GM23338 (cell line): ENCODE measurements around the gene CKLF. TPM values are rescaled to one million over a fixed set of nuclear protein-coding genes. Genes with fewer than 3 reads are reported as not detected.

Experiments
- ATAC-seq: fragments of 200-7000 bp; cut with Tn5 transposase; 3 replicates; pipeline ENCODE4 v1.9.1; 2020
- DNase-seq: peaks from one replicate; pipeline ENCODE4 v3.0.0-alpha.2; 2015; ENCODE audit warnings: low spot score
- H2AFZ ChIP-seq: fragments of 200-600 bp; sonication (generic); 2 replicates; pipeline ENCODE4 v1.8.0; 2016; ENCODE audit warnings: antibody characterized with exemption, mild to moderate bottlenecking, moderate library complexity
- H3F3A ChIP-seq: fragments of 200-600 bp; sonication (generic); replicated peaks from 2 replicates; pipeline ENCODE4 v1.8.0; 2017; ENCODE audit warnings: antibody characterized with exemption, mixed run types, low read depth
- H3K27ac ChIP-seq: fragments of 200-600 bp; sonication (generic); 2 replicates; pipeline ENCODE4 v1.6.1; 2016; ENCODE audit warnings: low read depth
- H3K27me3 ChIP-seq: fragments of 200-600 bp; sonication (generic); 2 replicates; pipeline ENCODE4 v1.8.0; 2016; ENCODE audit warnings: mild to moderate bottlenecking, mixed run types, moderate library complexity; ENCODE audit not compliant: insufficient read depth
- H3K36me3 ChIP-seq: fragments of 200-600 bp; sonication (generic); 2 replicates; pipeline ENCODE4 v1.8.0; 2016; ENCODE audit warnings: mild to moderate bottlenecking; ENCODE audit not compliant: insufficient read depth
- H3K4me1 ChIP-seq: fragments of 200-600 bp; sonication (generic); 2 replicates; pipeline ENCODE4 v1.8.0; 2016; ENCODE audit warnings: mild to moderate bottlenecking, moderate library complexity; ENCODE audit not compliant: insufficient read depth
- H3K4me2 ChIP-seq: fragments of 200-600 bp; sonication (generic); 2 replicates; pipeline ENCODE4 v1.7.1; 2017; ENCODE audit warnings: mixed run types
- H3K4me3 ChIP-seq: fragments of 200-600 bp; sonication (generic); 2 replicates; pipeline ENCODE4 v1.6.1; 2016; ENCODE audit warnings: mixed run types
- H3K79me2 ChIP-seq: fragments of 200-600 bp; sonication (generic); replicated peaks from 2 replicates; pipeline ENCODE4 v1.8.0; 2017; ENCODE audit warnings: mild to moderate bottlenecking; ENCODE audit not compliant: insufficient read depth
- H3K9me2 ChIP-seq: fragments of 200-600 bp; sonication (generic); 2 replicates; pipeline ENCODE4 v1.8.0; 2017; ENCODE audit not compliant: insufficient read depth
- H4K20me1 ChIP-seq: fragments of 200-600 bp; sonication (generic); replicated peaks from 2 replicates; pipeline ENCODE4 v1.8.0; 2017; ENCODE audit warnings: mild to moderate bottlenecking; ENCODE audit not compliant: insufficient read depth
- H3K27ac Mint-ChIP-seq: 2 replicates; pipeline ENCODE4 v1.8.0; 2020; ENCODE audit warnings: inconsistent platforms, mild to moderate bottlenecking, moderate library complexity, mixed read lengths
- H3K27me3 Mint-ChIP-seq: 3 replicates; pipeline ENCODE4 v1.8.0; 2022; ENCODE audit warnings: low read depth, mild to moderate bottlenecking, moderate library complexity, mixed read lengths, inconsistent platforms; ENCODE audit not compliant: insufficient read depth, poor library complexity
- H3K36me3 Mint-ChIP-seq: 3 replicates; pipeline ENCODE4 v1.8.0; 2021; ENCODE audit warnings: low read depth, mild to moderate bottlenecking, inconsistent platforms, moderate library complexity, mixed read lengths
- H3K4me1 Mint-ChIP-seq: 3 replicates; pipeline ENCODE4 v1.8.0; 2020; ENCODE audit warnings: mild to moderate bottlenecking, inconsistent platforms, mixed read lengths
- H3K4me3 Mint-ChIP-seq: 3 replicates; pipeline ENCODE4 v1.8.0; 2021; ENCODE audit warnings: moderate library complexity, mild to moderate bottlenecking, inconsistent platforms, mixed read lengths
- H3K9me3 Mint-ChIP-seq: 3 replicates; pipeline ENCODE4 v1.8.0; 2020; ENCODE audit warnings: moderate library complexity, mild to moderate bottlenecking, inconsistent platforms, mixed read lengths
- EZH2 ChIP-seq: fragments of 200-600 bp; sonication (generic); IDR thresholded peaks from one replicate; pipeline ENCODE4 v1.8.0; 2017; ENCODE audit warnings: antibody characterized with exemption, mild to moderate bottlenecking, low read depth; ENCODE audit not compliant: unreplicated experiment
- EZH2phosphoT487 ChIP-seq: fragments of 200-600 bp; sonication (generic); IDR thresholded peaks from one replicate; pipeline ENCODE4 v1.8.1; 2018; ENCODE audit warnings: antibody characterized with exemption; ENCODE audit not compliant: unreplicated experiment
- JUNB ChIP-seq: IDR thresholded peaks from one replicate; pipeline ENCODE4 v1.6.1; 2016; ENCODE audit warnings: antibody characterized with exemption; ENCODE audit not compliant: unreplicated experiment
- NANOG ChIP-seq: IDR thresholded peaks from 2 replicates; pipeline ENCODE4 v1.6.1; 2016; ENCODE audit warnings: antibody characterized with exemption, borderline replicate concordance
- STAT1 ChIP-seq: IDR thresholded peaks from one replicate; pipeline ENCODE4 v1.6.1; 2016; ENCODE audit warnings: antibody characterized with exemption; ENCODE audit not compliant: unreplicated experiment
- ZNF331 ChIP-seq: fragments of 250-450 bp; sonication (Bioruptor Pico); IDR thresholded peaks from 2 replicates; pipeline ENCODE4 v1.5.0; 2020; ENCODE audit warnings: low read depth, mild to moderate bottlenecking, moderate library complexity
- polyA plus RNA-seq: library from polyadenylated mRNA; unstranded; fragments of >200 nt; fragmentation: Nextera tagmentation; extraction: Ambion mirVana; gene quantifications from 2 replicates; pipeline ENCODE4 v1.2.1, GENCODE V29; 2016
- total RNA-seq: library from RNA; depleted of rRNA; stranded (reverse); fragments of >200 nt; shearing (Covaris generic); gene quantifications from 2 replicates; pipeline ENCODE4 v1.2.3, GENCODE V29; 2014
- TF ChIP-seq, protein P1 (sequence below): fragments of 250-450 bp; sonication (Bioruptor Pico); IDR thresholded peaks from 2 replicates; pipeline ENCODE4 v1.5.0; 2020; ENCODE audit warnings: mild to moderate bottlenecking, moderate library complexity
- TF ChIP-seq, protein P2 (sequence below): IDR thresholded peaks from 2 replicates; pipeline ENCODE4 v1.6.1; 2016; ENCODE audit warnings: antibody characterized with exemption

CKLF gene
- total and polyA plus RNA-seq, 2 experiments from 2014 or later, result 25.5 to 60.0 TPM

DNA sequence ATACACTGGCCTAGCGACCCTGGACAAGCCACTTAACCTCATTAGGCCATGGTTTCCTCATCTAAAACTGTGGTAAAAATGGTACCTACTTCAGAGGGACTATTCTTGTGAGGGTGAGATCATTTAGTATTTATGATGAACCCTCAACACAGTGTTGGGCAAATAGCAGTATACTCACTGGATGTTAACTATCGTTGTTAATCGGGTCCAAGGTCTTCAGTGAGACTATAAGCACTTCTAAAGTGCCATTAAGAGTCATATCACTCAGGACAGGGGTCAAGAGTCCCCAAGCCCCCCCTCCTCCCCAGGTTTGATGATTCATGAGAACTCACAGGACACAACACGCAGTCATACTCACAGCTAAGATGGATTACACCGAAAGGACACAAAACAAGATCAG is 13.5 kb upstream of the CKLF start (continued):
- TF ChIP-seq, protein P1, sequence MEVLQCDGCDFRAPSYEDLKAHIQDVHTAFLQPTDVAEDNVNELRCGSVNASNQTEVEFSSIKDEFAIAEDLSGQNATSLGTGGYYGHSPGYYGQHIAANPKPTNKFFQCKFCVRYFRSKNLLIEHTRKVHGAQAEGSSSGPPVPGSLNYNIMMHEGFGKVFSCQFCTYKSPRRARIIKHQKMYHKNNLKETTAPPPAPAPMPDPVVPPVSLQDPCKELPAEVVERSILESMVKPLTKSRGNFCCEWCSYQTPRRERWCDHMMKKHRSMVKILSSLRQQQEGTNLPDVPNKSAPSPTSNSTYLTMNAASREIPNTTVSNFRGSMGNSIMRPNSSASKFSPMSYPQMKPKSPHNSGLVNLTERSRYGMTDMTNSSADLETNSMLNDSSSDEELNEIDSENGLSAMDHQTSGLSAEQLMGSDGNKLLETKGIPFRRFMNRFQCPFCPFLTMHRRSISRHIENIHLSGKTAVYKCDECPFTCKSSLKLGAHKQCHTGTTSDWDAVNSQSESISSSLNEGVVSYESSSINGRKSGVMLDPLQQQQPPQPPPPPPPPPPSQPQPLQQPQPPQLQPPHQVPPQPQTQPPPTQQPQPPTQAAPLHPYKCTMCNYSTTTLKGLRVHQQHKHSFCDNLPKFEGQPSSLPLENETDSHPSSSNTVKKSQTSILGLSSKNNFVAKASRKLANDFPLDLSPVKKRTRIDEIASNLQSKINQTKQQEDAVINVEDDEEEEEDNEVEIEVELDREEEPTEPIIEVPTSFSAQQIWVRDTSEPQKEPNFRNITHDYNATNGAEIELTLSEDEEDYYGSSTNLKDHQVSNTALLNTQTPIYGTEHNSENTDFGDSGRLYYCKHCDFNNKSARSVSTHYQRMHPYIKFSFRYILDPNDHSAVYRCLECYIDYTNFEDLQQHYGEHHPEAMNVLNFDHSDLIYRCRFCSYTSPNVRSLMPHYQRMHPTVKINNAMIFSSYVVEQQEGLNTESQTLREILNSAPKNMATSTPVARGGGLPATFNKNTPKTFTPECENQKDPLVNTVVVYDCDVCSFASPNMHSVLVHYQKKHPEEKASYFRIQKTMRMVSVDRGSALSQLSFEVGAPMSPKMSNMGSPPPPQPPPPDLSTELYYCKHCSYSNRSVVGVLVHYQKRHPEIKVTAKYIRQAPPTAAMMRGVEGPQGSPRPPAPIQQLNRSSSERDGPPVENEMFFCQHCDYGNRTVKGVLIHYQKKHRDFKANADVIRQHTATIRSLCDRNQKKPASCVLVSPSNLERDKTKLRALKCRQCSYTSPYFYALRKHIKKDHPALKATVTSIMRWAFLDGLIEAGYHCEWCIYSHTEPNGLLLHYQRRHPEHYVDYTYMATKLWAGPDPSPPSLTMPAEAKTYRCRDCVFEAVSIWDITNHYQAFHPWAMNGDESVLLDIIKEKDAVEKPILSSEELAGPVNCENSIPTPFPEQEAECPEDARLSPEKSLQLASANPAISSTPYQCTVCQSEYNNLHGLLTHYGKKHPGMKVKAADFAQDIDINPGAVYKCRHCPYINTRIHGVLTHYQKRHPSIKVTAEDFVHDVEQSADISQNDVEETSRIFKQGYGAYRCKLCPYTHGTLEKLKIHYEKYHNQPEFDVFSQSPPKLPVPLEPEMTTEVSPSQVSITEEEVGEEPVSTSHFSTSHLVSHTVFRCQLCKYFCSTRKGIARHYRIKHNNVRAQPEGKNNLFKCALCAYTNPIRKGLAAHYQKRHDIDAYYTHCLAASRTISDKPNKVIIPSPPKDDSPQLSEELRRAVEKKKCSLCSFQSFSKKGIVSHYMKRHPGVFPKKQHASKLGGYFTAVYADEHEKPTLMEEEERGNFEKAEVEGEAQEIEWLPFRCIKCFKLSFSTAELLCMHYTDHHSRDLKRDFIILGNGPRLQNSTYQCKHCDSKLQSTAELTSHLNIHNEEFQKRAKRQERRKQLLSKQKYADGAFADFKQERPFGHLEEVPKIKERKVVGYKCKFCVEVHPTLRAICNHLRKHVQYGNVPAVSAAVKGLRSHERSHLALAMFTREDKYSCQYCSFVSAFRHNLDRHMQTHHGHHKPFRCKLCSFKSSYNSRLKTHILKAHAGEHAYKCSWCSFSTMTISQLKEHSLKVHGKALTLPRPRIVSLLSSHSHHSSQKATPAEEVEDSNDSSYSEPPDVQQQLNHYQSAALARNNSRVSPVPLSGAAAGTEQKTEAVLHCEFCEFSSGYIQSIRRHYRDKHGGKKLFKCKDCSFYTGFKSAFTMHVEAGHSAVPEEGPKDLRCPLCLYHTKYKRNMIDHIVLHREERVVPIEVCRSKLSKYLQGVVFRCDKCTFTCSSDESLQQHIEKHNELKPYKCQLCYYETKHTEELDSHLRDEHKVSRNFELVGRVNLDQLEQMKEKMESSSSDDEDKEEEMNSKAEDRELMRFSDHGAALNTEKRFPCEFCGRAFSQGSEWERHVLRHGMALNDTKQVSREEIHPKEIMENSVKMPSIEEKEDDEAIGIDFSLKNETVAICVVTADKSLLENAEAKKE (CRISPR knock-in tag), result no peak
- no peak for TF ChIP-seq JUNB
- TF ChIP-seq STAT1, result no peak
- no peak for TF ChIP-seq NANOG
- TF ChIP-seq, protein P2, sequence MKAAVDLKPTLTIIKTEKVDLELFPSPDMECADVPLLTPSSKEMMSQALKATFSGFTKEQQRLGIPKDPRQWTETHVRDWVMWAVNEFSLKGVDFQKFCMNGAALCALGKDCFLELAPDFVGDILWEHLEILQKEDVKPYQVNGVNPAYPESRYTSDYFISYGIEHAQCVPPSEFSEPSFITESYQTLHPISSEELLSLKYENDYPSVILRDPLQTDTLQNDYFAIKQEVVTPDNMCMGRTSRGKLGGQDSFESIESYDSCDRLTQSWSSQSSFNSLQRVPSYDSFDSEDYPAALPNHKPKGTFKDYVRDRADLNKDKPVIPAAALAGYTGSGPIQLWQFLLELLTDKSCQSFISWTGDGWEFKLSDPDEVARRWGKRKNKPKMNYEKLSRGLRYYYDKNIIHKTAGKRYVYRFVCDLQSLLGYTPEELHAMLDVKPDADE, result no peak

DNA sequence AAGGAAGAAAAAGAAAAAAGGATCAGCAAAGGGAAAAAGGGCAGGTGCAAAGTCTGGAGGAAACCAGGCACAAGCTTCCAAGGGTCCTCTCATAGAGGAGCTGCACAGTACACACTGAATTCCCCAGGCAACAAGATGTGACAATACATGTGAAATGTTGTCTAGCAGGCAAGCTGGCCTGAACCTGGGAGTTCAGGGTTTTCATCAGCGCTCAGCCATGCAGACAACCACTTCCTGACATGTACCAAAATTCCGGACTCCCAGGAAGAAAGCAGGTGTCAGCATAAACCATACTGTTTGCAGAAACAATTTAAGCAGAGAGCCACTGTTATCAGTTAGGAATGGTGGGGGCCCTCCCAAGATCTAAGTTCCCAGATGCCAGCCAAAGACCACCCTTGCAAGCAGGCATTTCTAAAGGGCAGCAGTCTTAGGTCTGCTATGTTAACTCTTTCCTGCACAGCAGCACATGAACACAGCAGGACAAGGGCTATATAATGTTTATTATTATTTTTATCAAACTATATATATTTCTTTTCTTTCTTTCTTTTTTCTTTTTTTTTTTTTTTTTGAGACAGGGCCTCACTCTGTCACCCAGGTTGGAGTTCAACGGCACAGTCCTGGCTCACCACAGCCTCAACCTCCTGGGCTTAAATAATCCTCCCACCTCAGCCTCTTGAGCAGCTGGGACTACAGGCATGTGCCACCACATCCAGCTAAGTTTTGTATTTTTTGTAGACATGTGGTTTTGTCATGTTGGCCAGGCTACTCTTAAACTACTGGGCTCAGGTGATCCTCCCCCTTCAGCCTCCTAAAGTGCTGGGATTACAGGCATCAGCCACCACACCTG is 12.5 kb upstream of the CKLF start:
- H3K36me3 ChIP-seq, result no peaks in the 10 kb centered on the region
- H3K4me1 ChIP-seq, result peaks cover 16% of the 10 kb centered on the region
- no peaks in the 10 kb centered on the region for H3K9me3 Mint-ChIP-seq
- H3K36me3 Mint-ChIP-seq, result no peaks in the 10 kb centered on the region; the same call in 2 of the 3 replicates
- no peak overlapping the region for H2AFZ ChIP-seq
- H3K27me3 Mint-ChIP-seq, result peaks cover 4% of the 10 kb centered on the region
- H3K4me1 Mint-ChIP-seq, result peaks cover 12% of the 10 kb centered on the region
- no peaks in the 10 kb centered on the region for H3F3A ChIP-seq
- H3K4me2 ChIP-seq, result no peak overlapping the region
- no peaks in the 10 kb centered on the region for H4K20me1 ChIP-seq
- H3K4me3 ChIP-seq, result no peak overlapping the region
- no peak for DNase-seq
- no peak overlapping the region for H3K27ac Mint-ChIP-seq
- H3K4me3 Mint-ChIP-seq, result no peak overlapping the region
- H3K79me2 ChIP-seq, result no peaks in the 10 kb centered on the region
- H3K27ac ChIP-seq, result no peak overlapping the region
- no peaks in the 10 kb centered on the region for H3K9me2 ChIP-seq
- ATAC-seq, result no peak
- no peaks in the 10 kb centered on the region for H3K27me3 ChIP-seq
- TF ChIP-seq ZNF331 (CRISPR knock-in tag) (no peak), EZH2phosphoT487 (no peak), STAT1 (no peak), EZH2 (no peak)
- TF ChIP-seq, protein P1 (CRISPR knock-in tag), result no peak
